Activated CD4-positive, alpha-beta T cell treated with anti-CD3 and anti-CD28 coated beads for 36 hours (primary cell): ENCODE measurements around the gene TPSD1. TPM values are rescaled to one million over a fixed set of nuclear protein-coding genes. Genes with fewer than 3 reads are reported as not detected.
"Not testable (repeated sequence)": the region's sequence is repeated elsewhere in the genome, so short reads cannot be mapped to it uniquely, and the experiment has no call there.

Experiments
- ATAC-seq: fragments of 200-7000 bp; cut with Tn5 transposase; one replicate; pipeline ENCODE4 v1.10.0; 2021; ENCODE audit warnings: mild to moderate bottlenecking, moderate library complexity
- CTCF ChIA-PET: fragments of 350-600 bp; sonication (Branson Sonifier 250); formaldehyde crosslinking; loops from one replicate; lab custom pipeline; 2021; ENCODE audit warnings: antibody characterized with exemption; lab: Charles Lee
- POLR2A ChIA-PET: fragments of 350-600 bp; sonication (Branson Sonifier 250); formaldehyde crosslinking; loops from one replicate; lab custom pipeline; 2021; ENCODE audit warnings: antibody characterized with exemption, inconsistent platforms; lab: Charles Lee
- DNase-seq: peaks from one replicate; pipeline ENCODE4 v3.0.0-alpha.2; 2020
- H3K27ac Mint-ChIP-seq: one replicate; pipeline ENCODE4 v1.8.0; 2021; ENCODE audit warnings: mixed read lengths
- H3K27me3 Mint-ChIP-seq: one replicate; pipeline ENCODE4 v1.8.0; 2021; ENCODE audit warnings: mixed read lengths
- H3K36me3 Mint-ChIP-seq: one replicate; pipeline ENCODE4 v1.8.0; 2021; ENCODE audit warnings: low read depth, mixed read lengths
- H3K4me1 Mint-ChIP-seq: one replicate; pipeline ENCODE4 v1.8.0; 2021; ENCODE audit warnings: mixed read lengths
- H3K4me3 Mint-ChIP-seq: one replicate; pipeline ENCODE4 v1.8.0; 2021; ENCODE audit warnings: mild to moderate bottlenecking, moderate library complexity, mixed read lengths
- H3K9me3 Mint-ChIP-seq: one replicate; pipeline ENCODE4 v1.8.0; 2021; ENCODE audit warnings: low read depth, mixed read lengths
- intact Hi-C, 2 experiments: fragments of 100-400 bp; cut with DNase I in 1 of 2; cut with micrococcal nuclease in 1 of 2; formaldehyde crosslinking; loops; one replicate each; pipeline versions ENCODE4 v1.14.2 to v1.15.1; 2022 to 2024; cut with DNase I, micrococcal nuclease
- total RNA-seq, 2 experiments: library from RNA; stranded (reverse); gene quantifications; one replicate each; pipeline ENCODE4 v1.2.3, GENCODE V29; 2021

The TPSD1 gene
- total RNA-seq, 2 experiments from 2014 or later = not detected

DNA sequence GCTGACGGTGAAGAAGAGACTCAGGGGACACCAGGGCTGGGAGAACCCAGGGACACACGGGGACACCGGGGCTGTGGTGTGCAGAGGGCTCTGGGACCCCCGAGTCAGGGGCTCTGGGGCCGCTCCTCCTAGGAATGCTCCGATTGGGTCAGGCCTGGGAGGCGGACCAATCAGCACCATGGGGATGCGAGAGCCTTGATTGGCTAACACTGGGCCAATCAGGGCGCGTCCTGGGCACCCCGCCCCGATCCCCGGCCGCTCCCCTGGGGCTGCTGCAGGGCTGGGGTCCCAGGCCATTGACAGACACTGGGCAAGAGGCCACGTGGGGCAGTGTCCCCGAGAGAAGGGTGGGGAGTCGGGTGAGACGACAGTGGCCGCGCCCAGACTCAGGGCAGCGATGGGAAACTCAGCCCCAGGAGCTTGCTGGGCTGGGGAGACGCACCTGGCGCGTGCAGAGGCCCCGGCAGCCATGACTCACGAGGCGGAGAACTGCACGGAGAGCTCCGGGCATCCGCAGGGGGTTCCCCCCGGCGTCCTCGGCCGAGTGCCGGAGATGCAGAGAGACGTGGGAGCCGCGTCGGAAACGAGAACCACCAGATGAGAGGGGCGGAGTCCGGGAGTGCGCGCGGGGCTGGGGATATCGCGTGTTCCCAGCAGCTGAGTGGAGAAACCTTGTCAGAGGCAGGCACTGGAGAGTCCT lies 23.7 kb upstream of the TPSD1 start:
- POLR2A ChIA-PET, H3K27me3 Mint-ChIP-seq, intact Hi-C loops, H3K27ac Mint-ChIP-seq, H3K36me3 Mint-ChIP-seq, DNase-seq, H3K9me3 Mint-ChIP-seq, H3K4me1 Mint-ChIP-seq, CTCF ChIA-PET, H3K4me3 Mint-ChIP-seq: not testable (repeated sequence)
- peak; percentile 61 for ATAC-seq

DNA sequence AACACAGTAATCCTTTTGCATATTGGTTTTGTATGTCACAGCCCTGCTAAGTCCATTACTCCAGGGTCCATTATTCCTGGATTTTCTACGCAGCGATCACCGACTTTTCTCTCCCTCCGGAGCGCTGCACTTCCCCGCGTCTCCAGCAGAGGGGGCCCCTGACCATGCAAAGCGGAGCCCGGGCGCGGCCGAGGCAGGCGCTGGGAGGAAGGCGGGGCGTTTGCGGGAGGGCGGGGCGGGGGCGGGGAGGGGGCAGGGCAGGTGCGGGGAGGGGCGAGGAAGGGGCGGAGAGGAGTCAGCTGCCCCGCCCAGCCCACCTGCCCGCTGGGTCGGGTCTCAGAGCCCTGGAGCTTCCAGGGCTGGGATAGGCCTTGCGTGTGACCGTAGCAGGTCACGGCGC lies 19.2 kb upstream of the TPSD1 start:
- H3K27me3 Mint-ChIP-seq, POLR2A ChIA-PET, DNase-seq, intact Hi-C loops, H3K27ac Mint-ChIP-seq, H3K9me3 Mint-ChIP-seq, H3K4me1 Mint-ChIP-seq, H3K36me3 Mint-ChIP-seq, H3K4me3 Mint-ChIP-seq, CTCF ChIA-PET: not testable (repeated sequence)
- ATAC-seq = peak; percentile 69

DNA sequence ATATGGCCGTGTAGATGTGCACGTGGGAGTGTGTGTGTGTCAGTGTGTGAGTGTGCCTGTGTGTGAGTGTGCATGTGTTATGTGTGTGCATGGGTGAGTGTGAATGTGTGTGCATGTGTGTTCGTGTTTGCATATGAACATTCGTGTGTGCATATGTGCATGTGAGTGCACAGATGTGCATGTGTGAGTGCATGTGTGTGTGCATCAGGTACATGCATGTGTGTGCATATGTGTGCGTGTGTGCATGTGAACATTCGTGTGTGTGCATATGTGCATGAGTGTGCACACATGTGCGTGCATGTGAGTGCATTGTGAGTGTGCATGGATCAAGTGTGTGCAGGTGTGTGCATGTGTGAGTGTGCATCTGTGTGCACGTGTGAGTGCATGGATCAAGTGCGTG lies 17.9 kb upstream of the TPSD1 start:
- ATAC-seq = no peak

DNA sequence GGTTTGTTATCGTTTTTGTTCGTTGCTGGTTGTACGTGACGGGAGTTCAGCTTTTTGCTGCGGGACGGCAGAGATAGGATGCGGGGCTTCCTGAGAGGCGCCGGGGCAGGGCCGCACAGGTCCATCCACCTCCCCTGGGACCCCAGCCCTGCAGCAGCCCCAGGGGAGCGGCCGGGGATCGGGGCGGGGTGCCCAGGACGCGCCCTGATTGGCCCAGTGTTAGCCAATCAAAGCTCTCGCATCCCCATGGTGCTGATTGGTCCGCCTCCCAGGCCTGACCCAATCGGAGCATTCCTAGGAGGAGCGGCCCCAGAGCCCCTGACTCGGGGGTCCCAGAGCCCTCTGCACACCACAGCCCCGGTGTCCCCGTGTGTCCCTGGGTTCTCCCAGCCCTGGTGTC lies 17.0 kb upstream of the TPSD1 start:
- H3K9me3 Mint-ChIP-seq, H3K27ac Mint-ChIP-seq, H3K36me3 Mint-ChIP-seq, H3K4me1 Mint-ChIP-seq, intact Hi-C loops, H3K4me3 Mint-ChIP-seq, DNase-seq, H3K27me3 Mint-ChIP-seq, CTCF ChIA-PET, POLR2A ChIA-PET: not testable (repeated sequence)
- peak; percentile 32 for ATAC-seq

More for the DNA sequence above, 17.9 kb upstream of the TPSD1 start:
- H3K9me3 Mint-ChIP-seq = no peaks in the 10 kb centered on the region
- ChIA-PET CTCF (no interaction called here), POLR2A (no interaction called here)
- H3K36me3 Mint-ChIP-seq = no peaks in the 10 kb centered on the region
- intact Hi-C loops = no loop called here
- H3K4me3 Mint-ChIP-seq = no peak overlapping the region
- H3K27ac Mint-ChIP-seq = no peak overlapping the region
- peaks cover 2% of the 10 kb centered on the region for H3K27me3 Mint-ChIP-seq
- DNase-seq = no peak
- no peaks in the 10 kb centered on the region for H3K4me1 Mint-ChIP-seq

DNA sequence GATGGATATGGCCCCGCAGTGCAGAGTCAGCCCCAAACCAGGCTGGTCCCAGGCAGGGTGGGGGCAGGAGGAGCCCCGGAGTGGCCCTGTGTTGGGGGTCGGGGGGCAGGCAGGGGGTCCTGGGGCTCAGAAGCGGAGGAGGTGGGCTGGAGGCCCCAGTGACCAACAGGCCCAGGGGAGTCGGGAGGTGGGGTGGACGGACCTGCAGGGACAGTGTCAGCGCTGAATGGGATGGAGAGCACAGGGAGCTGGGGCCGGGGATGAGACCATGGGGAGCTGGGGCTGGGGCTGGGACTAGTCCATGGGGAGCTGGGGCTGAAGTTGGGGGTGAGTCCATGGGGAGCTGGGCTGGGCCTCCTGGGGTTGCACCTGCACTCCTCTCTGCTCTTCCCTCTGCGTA lies 16.3 kb upstream of the TPSD1 start:
- intact Hi-C loops, H3K27ac Mint-ChIP-seq, H3K36me3 Mint-ChIP-seq, H3K4me3 Mint-ChIP-seq, CTCF ChIA-PET, ATAC-seq, H3K4me1 Mint-ChIP-seq, DNase-seq, POLR2A ChIA-PET, H3K27me3 Mint-ChIP-seq, H3K9me3 Mint-ChIP-seq: not testable (repeated sequence)

DNA sequence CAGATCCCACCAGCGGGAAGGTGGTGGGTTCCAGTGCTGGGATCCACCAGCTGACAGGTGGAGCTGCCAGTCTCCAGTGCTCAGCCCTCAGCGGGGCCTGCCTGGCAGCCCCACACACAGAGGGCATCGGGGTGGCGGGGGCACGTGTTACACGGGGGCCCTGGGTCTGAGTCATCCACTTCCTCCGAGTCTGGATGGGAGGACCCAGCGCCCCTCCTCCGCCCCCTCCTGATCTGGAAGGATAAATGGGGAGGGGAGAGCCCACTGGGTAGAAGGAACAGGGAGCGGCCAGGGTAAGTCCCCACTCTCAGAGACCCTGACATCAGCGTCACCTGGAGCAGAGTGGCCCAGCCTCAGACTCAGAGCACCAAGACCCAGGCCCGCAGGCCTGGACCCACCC lies 15.4 kb upstream of the TPSD1 start, which contains the start of gene TPSAB1:
Gene TPSAB1 (plus strand): TSS at position 270 of the 400 bp plus-strand sequence. CDS start 234 bp downstream, outside the sequence.
- ATAC-seq, H3K27ac Mint-ChIP-seq, H3K4me3 Mint-ChIP-seq, POLR2A ChIA-PET, H3K9me3 Mint-ChIP-seq, CTCF ChIA-PET, intact Hi-C loops, DNase-seq, H3K27me3 Mint-ChIP-seq, H3K4me1 Mint-ChIP-seq, H3K36me3 Mint-ChIP-seq: not testable (repeated sequence)

DNA sequence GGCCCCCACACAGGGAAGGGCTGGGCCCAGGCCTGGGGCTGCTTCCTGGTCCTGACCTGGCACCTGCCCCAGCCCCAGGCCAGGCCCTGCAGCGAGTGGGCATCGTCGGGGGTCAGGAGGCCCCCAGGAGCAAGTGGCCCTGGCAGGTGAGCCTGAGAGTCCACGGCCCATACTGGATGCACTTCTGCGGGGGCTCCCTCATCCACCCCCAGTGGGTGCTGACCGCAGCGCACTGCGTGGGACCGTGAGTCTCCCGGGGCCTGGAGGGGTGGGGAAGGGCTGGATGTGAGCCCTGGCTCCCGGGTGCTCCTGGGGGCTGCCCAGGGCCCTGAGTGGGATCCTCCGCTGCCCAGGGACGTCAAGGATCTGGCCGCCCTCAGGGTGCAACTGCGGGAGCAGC lies 14.8 kb upstream of the TPSD1 start:
- CTCF ChIA-PET, H3K9me3 Mint-ChIP-seq, H3K27me3 Mint-ChIP-seq, DNase-seq, intact Hi-C loops, POLR2A ChIA-PET, H3K4me1 Mint-ChIP-seq, H3K27ac Mint-ChIP-seq, ATAC-seq, H3K36me3 Mint-ChIP-seq, H3K4me3 Mint-ChIP-seq: not testable (repeated sequence)

DNA sequence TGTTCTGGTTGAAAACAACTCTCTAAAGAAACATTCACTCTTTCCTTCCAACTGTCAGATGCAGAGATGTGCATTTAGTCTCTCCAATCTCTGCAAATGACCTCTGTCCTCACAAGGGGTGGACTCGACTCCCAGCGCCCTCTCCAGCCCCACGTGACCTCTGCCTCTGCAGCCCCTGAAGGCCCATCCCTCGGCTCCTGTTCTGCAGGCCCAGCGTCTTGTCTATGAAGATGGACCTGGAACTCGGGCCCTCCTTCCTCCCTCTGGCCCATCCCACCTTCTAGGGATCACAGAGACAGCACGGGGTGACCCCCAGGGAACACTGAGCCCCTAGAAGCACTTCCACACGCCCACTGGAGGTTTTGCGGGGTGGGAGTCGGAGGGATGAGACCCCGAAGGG lies 12.5 kb upstream of the TPSD1 start:
- H3K27me3 Mint-ChIP-seq, H3K36me3 Mint-ChIP-seq, intact Hi-C loops, CTCF ChIA-PET, H3K4me1 Mint-ChIP-seq, POLR2A ChIA-PET, H3K27ac Mint-ChIP-seq, H3K9me3 Mint-ChIP-seq, ATAC-seq, DNase-seq, H3K4me3 Mint-ChIP-seq: not testable (repeated sequence)

DNA sequence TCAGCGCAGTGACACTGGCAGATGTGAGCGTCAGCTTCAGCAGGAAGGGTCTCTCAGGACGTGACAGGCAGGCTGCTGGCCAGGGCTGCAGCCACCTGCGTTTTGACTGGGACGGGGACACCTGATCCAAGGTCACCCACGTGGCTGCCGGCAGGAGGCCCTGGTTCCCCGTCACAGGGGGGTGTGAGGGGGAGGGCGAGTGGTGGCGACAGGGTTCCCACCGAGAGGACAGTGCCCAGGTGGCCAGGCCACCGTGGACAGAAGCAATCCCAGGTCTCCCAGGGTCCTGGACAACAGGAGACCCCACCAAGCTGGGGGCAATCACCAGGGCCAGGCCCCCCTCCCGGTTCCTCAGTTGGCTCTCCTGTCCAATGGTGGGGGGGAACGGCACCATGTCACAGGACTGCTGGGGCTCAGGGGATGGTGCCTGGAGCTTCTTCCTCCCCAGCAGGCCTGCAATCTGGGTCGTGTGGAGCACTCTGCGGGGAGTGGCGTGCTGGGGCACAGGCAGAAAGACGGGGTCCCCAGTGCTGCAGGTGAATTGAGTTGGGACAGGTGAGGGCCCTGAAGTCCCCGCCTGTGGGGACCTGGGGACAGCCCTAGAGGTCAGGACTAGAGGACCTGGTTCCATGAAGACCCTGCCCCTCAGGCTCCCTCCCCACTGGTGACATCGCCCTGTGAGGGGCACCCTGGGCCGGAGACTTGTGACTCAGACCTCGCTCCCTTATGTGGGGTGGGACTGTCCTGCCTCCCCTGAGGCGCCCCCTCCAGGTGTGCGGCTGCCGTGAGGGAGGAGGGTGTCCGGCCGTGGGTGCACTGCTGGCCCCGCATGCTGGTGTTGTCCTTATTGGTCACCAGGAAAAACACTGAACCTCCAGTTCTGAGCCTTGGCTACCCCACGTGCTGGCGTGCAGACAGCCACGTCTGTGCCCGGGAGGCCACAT lies 11.7 kb upstream of the TPSD1 start:
- H3K27ac Mint-ChIP-seq, H3K4me1 Mint-ChIP-seq, POLR2A ChIA-PET, H3K4me3 Mint-ChIP-seq, H3K36me3 Mint-ChIP-seq, DNase-seq, H3K9me3 Mint-ChIP-seq, intact Hi-C loops, H3K27me3 Mint-ChIP-seq, ATAC-seq: not testable (repeated sequence)
- CTCF ChIA-PET = interaction anchor here (0.6 kb wide), 1 partner anchor 134 kb away, joined by 3 read pairs; no protein-coding TSS in a partner anchor

DNA sequence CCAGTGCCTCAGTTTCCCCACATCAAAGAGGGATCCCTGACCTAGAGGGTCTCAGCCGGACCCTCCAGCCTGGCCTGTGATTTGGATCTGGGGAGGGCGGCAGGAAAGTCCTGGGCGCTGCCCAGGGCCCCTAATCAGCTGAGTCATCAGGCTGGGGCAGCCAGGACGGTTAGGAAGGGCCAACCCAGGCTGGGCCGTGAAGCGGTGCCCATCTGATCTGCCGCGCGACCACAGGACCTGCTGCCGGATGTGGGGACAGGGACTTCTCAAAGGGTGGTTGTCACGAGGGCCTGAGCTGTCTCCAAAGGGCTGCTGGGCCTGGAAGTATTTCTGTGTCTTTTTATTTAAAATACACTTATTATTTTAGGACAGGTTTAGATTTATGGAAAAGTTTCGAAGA lies 11.0 kb upstream of the TPSD1 start:
- Mint-ChIP-seq H3K4me1 (no peaks in the 10 kb centered on the region), H3K4me3 (no peak overlapping the region), H3K9me3 (no peaks in the 10 kb centered on the region), H3K27me3 (peaks cover 8% of the 10 kb centered on the region), H3K27ac (no peak overlapping the region), H3K36me3 (no peaks in the 10 kb centered on the region)
- no peak for ATAC-seq
- intact Hi-C loops = no loop called here
- ChIA-PET POLR2A (no interaction called here), CTCF (interaction anchor here (0.5 to 0.6 kb wide), 2 partner anchors 133 to 682 kb away, joined by 3 read pairs; no protein-coding TSS in a partner anchor)
- peak; percentile 36 for DNase-seq

DNA sequence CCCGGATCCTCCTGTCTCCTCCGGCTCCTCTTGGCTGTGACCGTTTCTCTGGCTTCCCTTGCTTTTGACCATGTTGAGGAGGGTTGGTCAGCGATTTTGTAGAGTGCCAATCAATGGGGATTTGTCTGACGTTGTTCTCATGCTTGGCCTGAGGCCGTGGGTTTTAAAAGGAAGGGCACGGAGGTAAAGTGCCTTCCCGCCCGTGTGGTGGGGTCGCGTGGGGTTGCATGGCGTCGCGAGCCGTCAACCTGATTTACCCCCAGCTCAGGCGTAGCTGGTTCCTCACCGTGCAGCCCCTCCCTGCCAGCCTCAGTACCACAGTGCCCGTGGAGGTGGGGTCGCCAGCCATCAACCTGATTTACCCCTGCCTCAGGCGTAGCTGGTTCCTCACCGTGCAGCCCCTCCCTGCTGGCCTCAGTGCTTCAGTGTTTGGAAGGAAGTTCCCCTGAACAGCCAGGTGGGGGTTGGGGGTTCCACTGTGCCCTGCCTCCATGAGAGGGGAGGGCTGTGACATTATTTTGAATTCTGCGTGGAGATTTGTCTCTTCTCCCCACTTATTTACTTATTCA lies 10.3 kb upstream of the TPSD1 start:
- Mint-ChIP-seq H3K27ac (no peak overlapping the region), H3K9me3 (no peaks in the 10 kb centered on the region), H3K36me3 (no peaks in the 10 kb centered on the region), H3K27me3 (peaks cover 8% of the 10 kb centered on the region), H3K4me3 (no peak overlapping the region), H3K4me1 (no peaks in the 10 kb centered on the region)
- POLR2A ChIA-PET = no interaction called here
- intact Hi-C loops = no loop called here
- CTCF ChIA-PET = interaction anchor here (0.5 kb wide), 2 partner anchors 140 to 682 kb away, joined by 3 read pairs; no protein-coding TSS in a partner anchor
- ATAC-seq (no peak), DNase-seq (no peak)
